Activated gamma-delta T cell treated with anti-CD3 and anti-CD28 coated beads, Interleukin-2, amount 50 U/mL, for 16 hours (primary cell): ENCODE data around the gene DSCAML1.

Experiments used
- DNase-seq: peaks from one replicate; pipeline ENCODE4 v3.0.0-alpha.2; 2020; ENCODE audit warnings: low read depth

Gene DSCAML1

GRCh38 chr11:117725048-117725734, 71.8 kb downstream of the DSCAML1 start:
- DNase-seq: no peak

- no peak for DNase-seq
These were observed 72.4 kb downstream of the DSCAML1 start for GRCh38 chr11:117724621-117725020.

GRCh38 chr11:117724104-117724503, 72.9 kb downstream of the DSCAML1 start:
- DNase-seq: no peak

- no peak for DNase-seq
These were observed 73.6 kb downstream of the DSCAML1 start for GRCh38 chr11:117723277-117724024.

GRCh38 chr11:117722082-117722481, 74.9 kb downstream of the DSCAML1 start:
- DNase-seq: no peak

GRCh38 chr11:117720061-117720511, 76.9 kb downstream of the DSCAML1 start:
- no peak for DNase-seq

GRCh38 chr11:117719480-117719879, 77.5 kb downstream of the DSCAML1 start:
- no peak for DNase-seq

GRCh38 chr11:117717485-117718314, 79.3 kb downstream of the DSCAML1 start:
- DNase-seq: no peak

- DNase-seq: no peak
These were observed 80.2 kb downstream of the DSCAML1 start for GRCh38 chr11:117716521-117717440.

- DNase-seq: no peak
These were observed 81.2 kb downstream of the DSCAML1 start for GRCh38 chr11:117715801-117716200.

GRCh38 chr11:117713538-117713991, 83.5 kb downstream of the DSCAML1 start:
- DNase-seq: no peak

- no peak for DNase-seq
These were observed 84.5 kb downstream of the DSCAML1 start for GRCh38 chr11:117712530-117712929.

GRCh38 chr11:117711331-117711730, 85.7 kb downstream of the DSCAML1 start:
- no peak for DNase-seq

- no peak for DNase-seq
These were observed 86.8 kb downstream of the DSCAML1 start for GRCh38 chr11:117710211-117710610.

GRCh38 chr11:117706322-117706814, 90.6 kb downstream of the DSCAML1 start:
- no peak for DNase-seq

GRCh38 chr11:117705866-117706265, 91.2 kb downstream of the DSCAML1 start:
- DNase-seq: no peak

- DNase-seq: no peak
These were observed 92.5 kb downstream of the DSCAML1 start for GRCh38 chr11:117704395-117705100.

GRCh38 chr11:117702946-117703598, 93.9 kb downstream of the DSCAML1 start:
- DNase-seq: no peak

GRCh38 chr11:117701781-117702180, 95.2 kb downstream of the DSCAML1 start:
- DNase-seq: no peak

GRCh38 chr11:117700551-117700950, 96.5 kb downstream of the DSCAML1 start:
- no peak for DNase-seq
